Activated CD4-positive, alpha-beta T cell treated with anti-CD3 and anti-CD28 coated beads, Interleukin-2, amount 50 U/mL, for 16 hours (primary cell): ENCODE results near the gene GET3.
"Not testable (repeated sequence)": the region's sequence is repeated elsewhere in the genome, so short reads cannot be mapped to it uniquely, and the experiment has no call there.

ENCODE experiments used
- DNase-seq: peaks from one replicate; pipeline ENCODE4 v3.0.0-alpha.2; 2020

The GET3 gene

DNA sequence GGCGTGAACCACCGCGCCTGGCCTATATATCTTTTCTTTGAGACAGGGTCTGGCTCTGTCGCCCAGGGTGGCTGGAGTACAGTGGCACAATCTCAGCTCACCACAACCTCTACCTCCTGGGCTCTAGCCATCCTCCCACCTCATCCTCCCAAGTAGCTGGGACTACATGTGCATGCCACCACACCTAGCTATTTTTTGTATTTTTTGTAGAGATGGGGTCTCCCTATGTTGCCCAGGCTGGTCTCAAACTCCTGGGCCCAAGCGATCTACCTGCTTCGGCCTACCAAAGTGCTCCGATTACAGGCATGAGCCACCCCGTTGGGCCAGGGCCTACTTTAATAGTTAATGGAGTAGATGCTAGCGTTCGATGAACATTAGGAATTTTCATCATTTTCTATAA, 17.0 kb upstream of the GET3 start:
- DNase-seq, result no peak

DNA sequence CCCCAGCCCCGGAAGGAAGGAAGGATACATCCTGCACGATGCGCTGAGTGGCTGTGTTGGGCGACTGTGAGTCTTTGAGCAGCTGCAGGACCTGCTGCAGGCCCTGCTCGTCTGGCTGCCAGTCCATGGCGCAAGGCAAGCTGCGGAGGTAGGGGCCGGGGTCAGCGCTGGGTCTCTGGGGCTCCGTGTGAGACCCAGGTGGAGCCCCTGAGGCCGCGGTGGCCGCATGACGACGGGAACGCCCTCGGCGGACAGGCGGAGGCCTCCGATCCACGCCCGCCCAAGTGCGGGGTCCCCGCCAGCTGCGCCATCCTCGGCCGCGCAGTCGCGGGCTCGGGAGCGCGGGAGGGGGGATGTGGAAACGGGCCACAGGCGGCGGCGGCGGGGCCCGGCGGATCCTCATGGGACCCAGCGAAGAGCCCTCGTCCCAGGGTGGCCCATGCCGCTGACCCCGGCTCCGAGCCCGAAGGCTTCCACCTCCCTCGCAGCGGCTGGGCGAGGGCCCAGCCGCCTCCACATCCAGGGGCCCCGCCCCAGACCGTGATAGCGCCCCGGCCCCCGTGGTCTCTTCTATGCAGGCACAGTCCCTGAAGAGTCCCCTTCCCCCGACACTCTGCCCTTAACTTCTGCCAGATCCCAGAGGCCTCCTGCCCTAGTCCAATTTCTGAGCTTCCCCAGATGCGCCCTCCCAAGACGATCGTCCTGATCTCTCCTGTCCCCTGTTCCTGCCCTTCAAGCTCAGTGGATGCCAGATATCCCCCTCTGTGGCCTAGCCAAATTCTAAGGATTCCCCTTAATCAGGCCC, 16.2 kb upstream of the GET3 start:
- no peak for DNase-seq

DNA sequence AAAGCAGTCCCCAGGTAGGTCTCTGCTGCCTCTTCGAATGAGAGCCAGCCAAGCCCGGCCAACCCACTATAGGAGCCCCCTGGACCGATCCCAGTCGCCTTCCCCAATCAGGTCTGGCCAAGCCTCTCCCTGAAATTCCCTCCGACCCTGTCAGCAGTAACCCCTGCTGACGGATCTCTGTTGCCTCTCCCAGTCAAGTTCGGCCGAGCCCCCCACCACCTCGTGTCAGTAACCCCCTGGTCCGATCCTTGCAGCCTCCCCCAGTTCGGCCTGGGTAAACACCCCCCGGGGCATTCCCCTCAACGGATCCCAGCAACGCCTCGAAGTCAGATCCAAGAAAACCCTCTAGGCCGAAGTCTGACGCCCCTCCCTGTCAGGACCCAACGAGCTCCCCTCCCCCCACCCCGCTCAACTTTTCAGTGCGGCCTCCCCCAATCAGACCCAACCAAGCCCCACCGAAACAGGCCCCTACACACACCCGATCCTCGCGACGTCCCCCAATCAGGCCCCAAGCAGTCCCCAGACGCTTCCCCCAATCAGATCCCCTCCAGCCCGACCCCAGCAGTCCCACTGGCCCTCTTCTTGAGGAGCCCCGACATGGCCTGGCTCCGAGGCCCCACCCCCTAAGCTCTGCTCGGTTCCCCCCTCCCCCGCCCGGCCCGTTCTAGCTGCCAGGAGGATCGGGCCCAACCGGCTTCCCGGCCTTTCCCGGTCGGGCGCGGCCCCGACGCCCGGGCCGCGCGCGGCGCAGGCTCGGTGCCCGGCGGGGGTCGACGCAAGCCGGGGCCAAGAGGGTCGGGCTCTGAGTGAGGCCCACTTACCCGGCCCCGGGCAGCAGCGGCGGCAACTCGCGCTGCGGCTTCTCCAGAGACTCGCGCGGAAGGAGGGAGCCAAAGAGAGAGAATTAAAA, 15.4 kb upstream of the GET3 start:
- peak; percentile 55 for DNase-seq

DNA sequence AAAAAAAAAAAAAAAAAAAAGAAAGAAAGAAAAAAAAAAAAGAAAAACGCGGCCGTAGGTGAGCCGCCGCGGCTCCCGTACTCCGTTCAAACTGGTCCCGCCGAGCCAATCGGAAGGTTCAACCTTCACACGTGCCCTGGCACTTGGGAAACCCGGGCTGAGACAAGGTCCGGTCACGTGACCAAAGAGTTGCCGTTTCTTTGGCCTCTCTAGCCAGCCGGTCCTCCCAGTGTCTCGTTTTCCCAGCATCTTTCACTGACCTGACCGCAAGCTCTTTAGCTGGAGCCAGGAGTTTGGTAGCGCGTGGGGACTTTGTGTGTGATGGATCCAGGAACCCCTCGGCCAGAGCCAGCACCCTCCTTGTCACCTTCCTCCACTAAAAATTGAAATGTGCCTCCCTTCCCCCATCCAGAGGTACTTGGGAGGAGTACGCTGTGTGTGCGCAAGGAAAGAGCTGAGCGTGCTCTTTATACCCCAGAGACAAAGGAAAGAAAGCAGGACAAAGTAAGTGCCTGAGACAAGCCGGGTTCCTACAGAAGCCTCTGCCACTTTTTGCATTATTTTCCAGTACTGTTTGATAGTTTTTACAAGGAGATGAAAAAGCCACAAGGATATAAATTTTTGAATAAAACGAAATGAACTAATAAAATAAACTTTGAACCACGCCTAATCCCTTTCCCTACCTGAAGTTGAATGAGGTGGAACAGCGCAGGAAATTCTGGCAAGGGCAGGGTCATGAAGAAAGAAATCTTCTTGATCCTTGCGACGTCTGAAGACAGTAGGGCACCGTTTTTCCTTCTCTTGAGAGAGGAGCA, 14.5 kb upstream of the GET3 start:
- DNase-seq, result peak; percentile 98

DNA sequence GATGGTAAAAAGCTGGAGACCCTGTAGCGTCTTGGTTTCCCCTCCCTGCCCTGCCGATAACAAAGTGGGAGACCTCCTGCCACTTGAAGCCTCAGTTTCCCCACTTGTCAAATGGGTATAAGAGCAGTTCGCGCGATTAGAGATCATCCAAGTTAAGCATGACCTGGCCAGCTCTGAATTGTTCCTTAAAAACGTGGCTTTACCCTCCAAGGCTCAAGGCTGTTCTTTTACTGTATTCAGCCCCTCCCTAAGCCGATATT, 14.0 kb upstream of the GET3 start:
- DNase-seq, result no peak

DNA sequence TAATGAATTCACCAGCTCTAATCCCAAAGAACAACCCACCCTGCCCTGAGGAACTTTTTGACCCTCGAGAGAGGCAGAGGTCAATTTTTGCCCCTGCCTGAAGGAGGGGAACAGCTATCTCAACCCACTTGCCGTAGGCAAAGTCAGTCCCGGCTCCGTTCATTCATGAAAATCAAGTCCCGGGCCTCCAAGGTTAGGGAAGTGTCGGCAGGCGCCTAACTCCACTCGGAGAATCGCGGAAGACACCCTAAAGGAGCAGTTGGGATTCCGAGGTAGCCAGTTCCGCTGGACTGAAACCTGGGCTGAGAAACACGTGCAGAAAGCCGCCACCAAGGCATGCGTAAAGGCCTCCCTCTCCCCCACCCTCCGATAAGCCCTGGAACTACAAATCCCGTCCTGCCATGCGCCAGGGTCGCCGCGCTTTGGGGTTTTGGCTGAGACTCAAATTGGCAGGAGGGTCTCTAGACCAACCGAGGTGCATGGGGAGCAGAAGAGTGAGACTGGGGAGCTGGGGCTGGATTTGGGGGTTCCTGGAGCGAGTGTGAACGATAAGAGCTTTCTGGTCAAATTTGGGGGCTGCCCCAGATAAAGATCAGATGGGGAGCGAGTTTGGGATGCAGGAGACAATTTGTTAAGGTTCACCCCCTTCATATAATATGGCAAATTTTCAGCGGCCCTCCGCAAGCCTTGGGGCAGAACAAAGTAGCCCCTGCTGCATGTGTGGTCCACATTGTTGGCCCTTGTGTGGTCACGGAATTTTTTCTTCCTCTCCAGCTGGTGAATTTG, 13.5 kb upstream of the GET3 start, which contains the start of gene TNPO2:
TSS of gene TNPO2 (minus strand) at position 292 of the 786 bp plus-strand sequence. CDS start 2,955 bp downstream, outside the sequence.
- peak; percentile 85 for DNase-seq

GRCh38 chr19:12725612-12726011, 11.7 kb upstream of the GET3 start:
- DNase-seq, result not testable (repeated sequence)

DNA sequence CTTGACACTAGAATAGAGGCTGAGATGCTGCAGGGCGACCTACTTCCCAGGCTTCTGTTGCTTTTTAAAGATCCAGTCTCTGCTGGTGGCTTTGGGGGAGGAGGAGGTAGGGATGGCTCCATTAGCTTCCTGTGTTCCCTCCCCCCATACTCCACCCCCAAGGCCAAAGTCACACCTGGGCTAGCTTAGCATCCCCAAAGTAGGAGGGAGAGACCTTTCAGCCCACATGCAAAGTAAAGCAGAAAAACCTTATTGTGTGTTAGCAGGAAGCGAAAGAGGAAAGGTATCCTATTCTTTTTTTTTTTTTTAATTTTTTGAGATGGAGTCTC, 10.3 kb upstream of the GET3 start:
- DNase-seq, result no peak

DNA sequence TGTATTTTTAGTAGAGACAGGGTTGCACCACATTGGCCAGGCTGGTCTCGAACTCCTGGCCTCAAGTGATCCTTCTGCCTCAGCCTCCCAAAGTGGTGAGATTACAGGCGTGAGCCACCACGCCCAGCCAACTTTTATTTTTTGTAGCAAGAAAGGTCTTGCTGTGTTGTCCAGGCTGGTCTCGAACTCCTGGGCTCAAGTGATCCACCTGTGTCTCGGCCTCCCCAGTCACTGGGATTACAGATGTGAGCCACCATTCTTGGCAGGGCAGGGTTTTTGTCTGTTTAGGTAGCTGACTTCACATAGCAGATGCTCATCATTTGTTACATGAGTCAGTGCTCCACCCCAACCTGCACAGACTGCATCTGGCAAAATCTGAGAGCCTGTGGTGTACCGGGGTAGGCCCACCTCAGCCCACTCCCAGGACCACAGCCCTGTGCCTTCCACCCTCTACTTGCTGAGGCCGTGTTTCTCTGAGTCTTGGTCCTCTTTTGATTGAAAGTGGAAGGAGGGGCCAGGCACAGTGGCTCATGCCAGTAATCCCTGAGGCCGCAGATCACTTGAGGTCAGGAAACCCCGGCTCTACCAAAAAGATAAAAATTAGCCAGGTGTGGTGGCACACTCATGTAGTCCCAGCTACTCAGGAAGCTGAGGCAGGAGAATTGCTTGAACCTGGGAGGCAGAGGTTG, 9.4 kb upstream of the GET3 start:
- DNase-seq, result no peak

- no peak for DNase-seq
Observed at GRCh38 chr19:12730064-12730463, 7.2 kb upstream of the GET3 start.

- DNase-seq, result no peak
Observed at GRCh38 chr19:12731337-12731736, 6.0 kb upstream of the GET3 start.

DNA sequence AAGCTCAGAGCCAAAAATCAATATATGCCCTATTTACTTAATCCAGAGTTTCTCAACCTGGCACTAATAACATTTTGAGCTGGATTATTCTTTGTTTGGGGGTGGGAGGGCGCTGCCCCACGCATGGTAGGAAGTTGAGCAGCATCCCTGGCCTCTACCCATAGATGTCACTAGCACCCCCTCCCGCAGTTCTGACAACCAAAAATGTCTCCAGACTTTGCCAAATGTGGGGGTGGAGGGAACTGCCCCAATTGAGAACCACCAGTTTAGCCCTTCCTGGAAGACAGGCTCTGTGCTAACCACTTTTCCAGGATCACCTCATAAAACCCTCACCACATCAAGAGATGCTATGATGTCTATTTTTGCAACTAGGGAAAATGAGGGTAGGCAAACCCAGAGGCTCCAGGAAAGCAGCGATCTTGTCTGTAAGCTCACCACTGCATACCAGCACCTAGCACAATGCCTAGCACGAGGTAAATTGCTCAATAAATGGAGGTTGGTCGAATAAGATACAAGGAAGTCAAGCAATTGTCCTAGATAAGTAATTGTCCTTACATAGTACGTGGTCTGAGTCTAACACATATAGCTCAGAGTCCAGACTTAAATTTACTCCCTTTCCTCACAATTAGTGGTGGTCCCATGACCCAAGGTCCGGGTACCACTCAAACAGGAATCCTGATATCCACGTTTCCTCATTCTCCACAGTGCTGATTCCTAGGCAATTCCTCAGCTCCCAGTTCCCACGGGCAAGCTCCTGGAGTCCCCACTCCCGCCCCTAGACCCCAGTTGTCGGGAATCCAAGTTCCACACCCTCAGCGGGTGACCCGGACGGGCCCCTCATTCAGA, 3.7 kb upstream of the GET3 start:
- peak; percentile 77 for DNase-seq

- no peak for DNase-seq
Observed at GRCh38 chr19:12737835-12738351, 596 bp downstream of the GET3 start.

GRCh38 chr19:12745166-12745897, 8.0 kb downstream of the GET3 start:
- no peak for DNase-seq

DNA sequence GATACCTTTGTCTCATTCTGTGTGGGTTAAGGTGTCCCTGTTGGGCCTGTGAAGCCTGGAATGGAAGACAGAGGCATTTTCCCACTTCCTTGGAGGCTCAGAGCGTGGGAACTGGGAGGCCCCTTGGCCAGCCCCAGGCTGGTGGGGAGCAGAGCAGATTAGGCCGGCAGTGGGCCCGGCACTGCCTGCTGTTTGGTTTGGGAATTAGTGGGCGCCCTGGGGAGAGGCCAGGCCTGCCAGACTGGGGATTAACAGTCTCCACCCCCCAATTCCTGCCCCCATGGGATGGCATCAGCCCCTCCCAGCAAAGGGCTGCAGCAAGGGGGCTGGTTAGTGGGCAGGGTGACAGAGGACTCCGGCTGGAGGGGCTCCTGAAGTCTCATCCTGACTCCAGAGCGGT, 11.2 kb downstream of the GET3 start:
- no peak for DNase-seq

DNA sequence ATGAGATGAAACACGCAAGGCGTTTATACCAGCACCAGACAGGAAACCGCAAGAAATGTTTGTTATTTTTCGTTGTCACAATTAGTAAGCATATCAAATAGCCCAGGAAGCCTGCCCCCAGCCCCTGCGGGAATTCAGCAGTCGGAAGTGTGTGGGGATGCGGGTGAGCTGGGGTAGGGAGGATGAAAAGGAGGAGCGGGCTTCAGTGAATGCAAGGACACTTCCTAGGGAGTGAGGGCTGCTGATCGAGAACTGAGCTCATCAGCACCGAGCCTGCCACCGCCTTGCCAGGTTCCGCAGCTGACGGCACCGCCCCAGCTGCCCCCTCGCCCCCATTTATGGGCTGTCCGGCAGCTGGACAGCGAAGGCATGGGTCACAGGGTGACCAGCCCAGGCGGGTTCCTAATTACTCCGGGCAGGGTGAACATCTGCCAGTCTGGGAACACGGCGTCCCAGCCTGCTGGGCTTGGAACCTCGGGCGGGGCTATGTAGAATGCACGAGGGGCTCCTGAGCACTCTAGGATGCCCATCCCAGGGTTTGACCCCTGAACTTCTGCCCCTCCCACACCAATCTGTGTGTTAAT, 12.7 kb downstream of the GET3 start:
- no peak for DNase-seq

DNA sequence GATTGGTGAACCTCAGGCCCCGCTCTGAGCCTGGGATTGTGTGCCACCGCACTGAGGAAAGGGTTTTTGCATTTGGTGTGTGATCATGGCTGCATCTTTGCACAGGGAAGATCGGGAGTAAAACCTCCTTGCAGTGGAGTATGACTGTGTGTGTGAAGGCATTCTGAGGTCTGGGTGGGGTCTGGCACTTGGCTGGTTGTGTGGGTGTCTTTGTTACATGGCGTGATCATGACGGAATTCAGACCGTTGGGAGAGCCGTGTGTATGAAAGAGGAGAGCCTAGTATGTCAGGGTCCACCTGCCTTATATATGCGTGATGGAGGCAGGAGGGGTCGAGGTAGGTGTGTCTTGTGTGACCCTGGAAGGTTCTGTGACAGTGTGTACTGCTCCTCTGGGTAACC, 13.6 kb downstream of the GET3 start:
- DNase-seq, result no peak

GRCh38 chr19:12751635-12752034, 14.3 kb downstream of the GET3 start, which contains the start of gene BEST2:
BEST2 (plus strand) TSS chr19:12751791; CDS start chr19:12752593, 802 bp downstream.
- DNase-seq, result no peak

DNA sequence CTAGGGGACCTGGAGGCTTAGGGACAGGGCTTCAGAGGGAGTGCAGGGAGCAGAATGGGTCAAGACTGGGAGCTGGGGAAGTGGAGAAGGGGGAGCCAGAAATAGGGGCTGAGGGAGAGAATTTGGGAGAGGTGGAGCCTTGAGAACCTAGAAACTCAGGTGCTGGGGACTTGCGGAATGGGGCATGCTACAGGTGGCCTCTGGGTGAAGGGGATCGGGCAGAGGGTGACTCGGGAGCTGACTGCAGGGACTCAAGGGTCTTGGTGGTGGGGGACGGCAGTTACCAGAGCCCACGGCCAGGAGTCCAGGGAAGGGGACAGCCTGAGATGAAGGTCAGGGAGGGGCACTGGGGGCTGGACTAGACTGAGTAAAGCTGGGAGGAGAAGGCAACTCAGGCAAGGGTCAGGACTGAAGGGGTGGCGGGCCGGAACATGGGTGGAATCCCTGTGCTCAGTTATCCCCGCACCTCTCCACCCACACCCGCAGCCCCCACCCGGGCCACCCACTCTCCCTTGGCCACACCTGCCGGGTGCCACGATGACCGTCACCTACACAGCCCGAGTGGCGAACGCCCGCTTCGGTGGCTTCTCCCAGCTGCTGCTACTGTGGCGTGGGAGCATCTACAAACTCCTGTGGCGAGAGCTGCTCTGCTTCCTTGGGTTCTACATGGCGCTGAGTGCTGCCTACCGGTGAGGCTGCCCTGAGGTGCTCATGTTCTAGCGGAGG, 14.9 kb downstream of the GET3 start:
- DNase-seq, result no peak
